ENCODE results near the gene CSNK1A1. TPM values are rescaled to one million over a fixed set of nuclear protein-coding genes. Genes with fewer than 3 reads are reported as not detected.

The CSNK1A1 gene
- total and polyA plus RNA-seq, 4 donors = 43.0 to 108 (median 78.2) TPM

DNA sequence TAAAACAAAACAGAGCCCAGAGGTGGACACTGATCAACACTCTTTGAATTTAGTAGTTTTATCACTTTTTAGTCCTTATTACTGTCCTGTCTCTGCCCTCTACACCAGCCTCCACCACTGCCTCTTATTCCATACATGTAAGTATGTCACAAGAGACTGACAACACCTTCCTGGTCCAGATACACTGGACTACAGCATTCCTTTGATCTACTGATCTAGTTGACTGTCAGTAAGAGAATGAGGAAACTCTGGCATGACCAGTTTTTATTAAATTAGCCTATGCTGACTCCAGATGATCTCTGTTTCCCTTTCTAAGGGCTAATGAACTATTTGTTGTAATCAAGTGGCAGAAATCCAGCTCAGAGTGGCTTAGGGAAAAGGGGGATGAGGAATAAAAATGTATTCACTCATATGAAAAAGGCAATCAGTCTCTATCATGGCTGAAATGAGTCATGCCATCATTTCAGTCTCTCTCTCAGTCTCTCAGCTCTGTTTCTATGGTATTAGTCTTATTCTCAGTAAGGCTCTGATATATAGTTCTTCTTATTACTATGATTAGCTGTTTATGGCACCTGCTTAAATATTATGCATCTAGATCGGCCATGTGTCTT lies 35.6 kb upstream of the CSNK1A1 start:
- Histone ChIP-seq H3K9me3 (ENCODE audit: control insufficient read depth in 4 of 4, low read length in 3 of 4) (no peaks in the 10 kb centered on the region), H3K4me1 (ENCODE audit: control insufficient read depth in 4 of 4, insufficient read depth in 4 of 4, low read length in 3 of 4) (peaks cover 0 to 22% (median 15%) of the 10 kb centered on the region in 4 donors), H3K27me3 (ENCODE audit: control insufficient read depth in 4 of 4, insufficient read depth in 4 of 4, low read length in 3 of 4) (no peaks in the 10 kb centered on the region), H3K27ac (ENCODE audit: low read depth in 1 of 2, low read length in 2 of 2) (no peak overlapping the region), H3K4me3 (ENCODE audit: low read depth in 1 of 3, low read length in 3 of 3) (no peak overlapping the region), H3K9ac (ENCODE audit: low read depth in 1 of 2, low read length in 2 of 2) (no peak overlapping the region), H3K36me3 (ENCODE audit: control insufficient read depth in 4 of 4, insufficient read depth in 3 of 4, low read depth in 1 of 4, low read length in 3 of 4) (no peaks in the 10 kb centered on the region)
- DNase-seq (ENCODE audit: low spot score) = no peak
- TF ChIP-seq RAD21 (IDR thresholded peaks at IDR 0.05) (no peak), RXRA (IDR thresholded peaks at IDR 0.05) (no peak), YY1 (IDR thresholded peaks at IDR 0.05) (no peak), GABPA (IDR thresholded peaks at IDR 0.05 in 1 of 2, conservative IDR thresholded peaks at IDR 0.05 in 1 of 2) (no peak), HNF4G (IDR thresholded peaks at IDR 0.05) (no peak), FOXA1 (IDR thresholded peaks at IDR 0.05) (no peak), FOXA2 (IDR thresholded peaks at IDR 0.05) (no peak), TAF1 (conservative IDR thresholded peaks at IDR 0.05) (no peak), JUND (IDR thresholded peaks at IDR 0.05) (no peak), EGR1 (IDR thresholded peaks at IDR 0.05; ENCODE audit: low read depth in 2 of 2) (no peak), SP1 (IDR thresholded peaks at IDR 0.05) (no peak), HNF4A (conservative IDR thresholded peaks at IDR 0.05) (no peak), NR2F2 (IDR thresholded peaks at IDR 0.05) (no peak)
- TF ChIP-seq, protein P1, sequence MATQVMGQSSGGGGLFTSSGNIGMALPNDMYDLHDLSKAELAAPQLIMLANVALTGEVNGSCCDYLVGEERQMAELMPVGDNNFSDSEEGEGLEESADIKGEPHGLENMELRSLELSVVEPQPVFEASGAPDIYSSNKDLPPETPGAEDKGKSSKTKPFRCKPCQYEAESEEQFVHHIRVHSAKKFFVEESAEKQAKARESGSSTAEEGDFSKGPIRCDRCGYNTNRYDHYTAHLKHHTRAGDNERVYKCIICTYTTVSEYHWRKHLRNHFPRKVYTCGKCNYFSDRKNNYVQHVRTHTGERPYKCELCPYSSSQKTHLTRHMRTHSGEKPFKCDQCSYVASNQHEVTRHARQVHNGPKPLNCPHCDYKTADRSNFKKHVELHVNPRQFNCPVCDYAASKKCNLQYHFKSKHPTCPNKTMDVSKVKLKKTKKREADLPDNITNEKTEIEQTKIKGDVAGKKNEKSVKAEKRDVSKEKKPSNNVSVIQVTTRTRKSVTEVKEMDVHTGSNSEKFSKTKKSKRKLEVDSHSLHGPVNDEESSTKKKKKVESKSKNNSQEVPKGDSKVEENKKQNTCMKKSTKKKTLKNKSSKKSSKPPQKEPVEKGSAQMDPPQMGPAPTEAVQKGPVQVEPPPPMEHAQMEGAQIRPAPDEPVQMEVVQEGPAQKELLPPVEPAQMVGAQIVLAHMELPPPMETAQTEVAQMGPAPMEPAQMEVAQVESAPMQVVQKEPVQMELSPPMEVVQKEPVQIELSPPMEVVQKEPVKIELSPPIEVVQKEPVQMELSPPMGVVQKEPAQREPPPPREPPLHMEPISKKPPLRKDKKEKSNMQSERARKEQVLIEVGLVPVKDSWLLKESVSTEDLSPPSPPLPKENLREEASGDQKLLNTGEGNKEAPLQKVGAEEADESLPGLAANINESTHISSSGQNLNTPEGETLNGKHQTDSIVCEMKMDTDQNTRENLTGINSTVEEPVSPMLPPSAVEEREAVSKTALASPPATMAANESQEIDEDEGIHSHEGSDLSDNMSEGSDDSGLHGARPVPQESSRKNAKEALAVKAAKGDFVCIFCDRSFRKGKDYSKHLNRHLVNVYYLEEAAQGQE (IDR thresholded peaks at IDR 0.05) = no peak
- TF ChIP-seq, protein P2, sequence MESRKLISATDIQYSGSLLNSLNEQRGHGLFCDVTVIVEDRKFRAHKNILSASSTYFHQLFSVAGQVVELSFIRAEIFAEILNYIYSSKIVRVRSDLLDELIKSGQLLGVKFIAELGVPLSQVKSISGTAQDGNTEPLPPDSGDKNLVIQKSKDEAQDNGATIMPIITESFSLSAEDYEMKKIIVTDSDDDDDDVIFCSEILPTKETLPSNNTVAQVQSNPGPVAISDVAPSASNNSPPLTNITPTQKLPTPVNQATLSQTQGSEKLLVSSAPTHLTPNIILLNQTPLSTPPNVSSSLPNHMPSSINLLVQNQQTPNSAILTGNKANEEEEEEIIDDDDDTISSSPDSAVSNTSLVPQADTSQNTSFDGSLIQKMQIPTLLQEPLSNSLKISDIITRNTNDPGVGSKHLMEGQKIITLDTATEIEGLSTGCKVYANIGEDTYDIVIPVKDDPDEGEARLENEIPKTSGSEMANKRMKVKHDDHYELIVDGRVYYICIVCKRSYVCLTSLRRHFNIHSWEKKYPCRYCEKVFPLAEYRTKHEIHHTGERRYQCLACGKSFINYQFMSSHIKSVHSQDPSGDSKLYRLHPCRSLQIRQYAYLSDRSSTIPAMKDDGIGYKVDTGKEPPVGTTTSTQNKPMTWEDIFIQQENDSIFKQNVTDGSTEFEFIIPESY (IDR thresholded peaks at IDR 0.05) = no peak
- TF ChIP-seq, protein P3, sequence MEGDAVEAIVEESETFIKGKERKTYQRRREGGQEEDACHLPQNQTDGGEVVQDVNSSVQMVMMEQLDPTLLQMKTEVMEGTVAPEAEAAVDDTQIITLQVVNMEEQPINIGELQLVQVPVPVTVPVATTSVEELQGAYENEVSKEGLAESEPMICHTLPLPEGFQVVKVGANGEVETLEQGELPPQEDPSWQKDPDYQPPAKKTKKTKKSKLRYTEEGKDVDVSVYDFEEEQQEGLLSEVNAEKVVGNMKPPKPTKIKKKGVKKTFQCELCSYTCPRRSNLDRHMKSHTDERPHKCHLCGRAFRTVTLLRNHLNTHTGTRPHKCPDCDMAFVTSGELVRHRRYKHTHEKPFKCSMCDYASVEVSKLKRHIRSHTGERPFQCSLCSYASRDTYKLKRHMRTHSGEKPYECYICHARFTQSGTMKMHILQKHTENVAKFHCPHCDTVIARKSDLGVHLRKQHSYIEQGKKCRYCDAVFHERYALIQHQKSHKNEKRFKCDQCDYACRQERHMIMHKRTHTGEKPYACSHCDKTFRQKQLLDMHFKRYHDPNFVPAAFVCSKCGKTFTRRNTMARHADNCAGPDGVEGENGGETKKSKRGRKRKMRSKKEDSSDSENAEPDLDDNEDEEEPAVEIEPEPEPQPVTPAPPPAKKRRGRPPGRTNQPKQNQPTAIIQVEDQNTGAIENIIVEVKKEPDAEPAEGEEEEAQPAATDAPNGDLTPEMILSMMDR (IDR thresholded peaks at IDR 0.05; ENCODE audit: low read depth, low read length, missing input control) = no peak
- TF ChIP-seq, protein P4, sequence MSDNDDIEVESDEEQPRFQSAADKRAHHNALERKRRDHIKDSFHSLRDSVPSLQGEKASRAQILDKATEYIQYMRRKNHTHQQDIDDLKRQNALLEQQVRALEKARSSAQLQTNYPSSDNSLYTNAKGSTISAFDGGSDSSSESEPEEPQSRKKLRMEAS (IDR thresholded peaks at IDR 0.05) = no peak
- TF ChIP-seq, protein P5, sequence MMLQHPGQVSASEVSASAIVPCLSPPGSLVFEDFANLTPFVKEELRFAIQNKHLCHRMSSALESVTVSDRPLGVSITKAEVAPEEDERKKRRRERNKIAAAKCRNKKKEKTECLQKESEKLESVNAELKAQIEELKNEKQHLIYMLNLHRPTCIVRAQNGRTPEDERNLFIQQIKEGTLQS (IDR thresholded peaks at IDR 0.05) = no peak
- 87% methylated on average over 1 of the region's 1 CpG for WGBS

Data from liver (tissue), 9 donors.